ENCODE measurements around the gene AGO3.
"Not testable (repeated sequence)": the region's sequence is repeated elsewhere in the genome, so short reads cannot be mapped to it uniquely, and the experiment has no call there.

Gene AGO3

DNA sequence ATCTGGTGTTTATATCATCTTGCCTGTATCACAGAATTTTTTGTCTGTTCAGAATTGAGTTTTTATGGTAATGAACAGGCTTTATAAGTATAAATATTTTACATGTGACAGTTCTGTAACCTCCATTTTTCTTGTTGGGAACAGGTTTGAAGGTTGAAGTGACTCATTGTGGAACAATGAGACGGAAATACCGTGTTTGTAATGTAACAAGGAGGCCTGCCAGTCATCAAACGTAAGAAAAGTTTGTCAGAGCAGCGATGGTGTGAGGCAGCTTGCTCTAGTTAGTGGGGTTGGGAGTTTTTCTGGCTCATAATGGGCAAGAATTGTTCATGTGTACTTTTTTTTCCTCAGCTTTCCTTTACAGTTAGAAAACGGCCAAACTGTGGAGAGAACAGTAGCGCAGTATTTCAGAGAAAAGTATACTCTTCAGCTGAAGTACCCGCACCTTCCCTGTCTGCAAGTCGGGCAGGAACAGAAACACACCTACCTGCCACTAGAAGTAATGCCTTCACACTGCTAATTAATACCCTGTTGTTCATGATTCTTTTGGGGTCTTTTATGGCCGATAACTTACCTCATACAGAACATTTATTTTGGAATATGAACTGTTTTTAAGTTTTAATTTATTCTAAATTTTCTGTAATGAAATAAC lies 77.8 kb downstream of the AGO3 start:
- no peak for DNase-seq (ENCODE audit: low spot score)

DNA sequence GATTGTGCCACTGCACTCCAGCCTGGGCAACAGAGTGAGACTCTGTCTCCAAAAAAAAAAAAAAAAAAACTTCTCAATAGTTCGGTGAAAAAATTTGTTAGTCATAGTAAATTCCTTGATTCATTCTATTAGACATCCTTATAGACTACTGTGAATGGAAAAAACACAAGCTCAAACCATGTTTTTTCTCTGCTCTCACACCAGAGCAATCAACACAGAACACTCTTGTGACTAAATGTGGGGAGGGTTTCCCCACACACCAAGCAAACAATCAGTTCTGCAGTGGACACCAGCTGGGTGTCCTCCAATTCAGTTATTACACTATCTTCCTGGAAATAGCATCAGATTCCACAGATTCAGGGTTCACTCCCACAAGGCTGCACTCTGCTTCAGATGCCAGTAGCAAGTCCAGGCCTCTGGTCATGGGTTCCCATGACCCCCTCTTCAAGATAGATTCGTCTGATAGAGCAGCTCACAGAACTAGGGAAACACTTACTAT lies 83.9 kb downstream of the AGO3 start:
- DNase-seq (ENCODE audit: low spot score): no peak

- no peak for DNase-seq (ENCODE audit: low spot score)
Measured at GRCh38 chr1:36016686-36017085, 85.8 kb downstream of the AGO3 start.

DNA sequence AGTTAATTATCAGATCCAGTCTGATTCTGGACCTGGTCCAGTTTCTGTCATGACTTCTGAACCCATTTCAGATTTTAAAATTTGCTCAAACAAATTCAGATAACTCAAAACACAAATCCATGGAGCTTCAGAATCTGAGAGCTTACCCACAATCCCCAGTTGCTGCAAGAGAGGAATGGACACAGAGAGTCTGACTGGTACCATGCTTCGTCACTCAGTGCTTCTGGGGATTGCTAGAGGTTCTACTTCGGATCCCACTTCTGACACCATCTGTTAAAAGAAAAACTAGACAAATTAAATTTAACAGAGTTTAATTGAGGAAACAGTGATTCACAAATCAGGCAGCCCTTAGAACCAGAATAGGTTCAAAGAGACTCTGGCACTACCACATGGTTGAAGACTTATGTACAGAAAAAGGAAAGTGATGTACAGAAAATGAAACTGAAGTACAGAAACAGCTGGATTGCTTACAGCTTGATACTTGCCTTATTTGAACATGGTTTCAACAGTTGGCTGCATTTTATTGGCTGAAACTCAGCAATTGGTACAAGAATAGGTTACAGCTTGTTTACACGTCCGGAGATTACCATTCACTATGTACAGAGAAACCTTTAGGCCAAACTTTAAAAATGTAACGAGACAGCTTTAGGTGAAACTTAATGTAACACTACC lies 92.3 kb downstream of the AGO3 start:
- no peak for DNase-seq (ENCODE audit: low spot score)

GRCh38 chr1:36024024-36024423 lies 93.1 kb downstream of the AGO3 start:
- DNase-seq (ENCODE audit: low spot score): not testable (repeated sequence)

DNA sequence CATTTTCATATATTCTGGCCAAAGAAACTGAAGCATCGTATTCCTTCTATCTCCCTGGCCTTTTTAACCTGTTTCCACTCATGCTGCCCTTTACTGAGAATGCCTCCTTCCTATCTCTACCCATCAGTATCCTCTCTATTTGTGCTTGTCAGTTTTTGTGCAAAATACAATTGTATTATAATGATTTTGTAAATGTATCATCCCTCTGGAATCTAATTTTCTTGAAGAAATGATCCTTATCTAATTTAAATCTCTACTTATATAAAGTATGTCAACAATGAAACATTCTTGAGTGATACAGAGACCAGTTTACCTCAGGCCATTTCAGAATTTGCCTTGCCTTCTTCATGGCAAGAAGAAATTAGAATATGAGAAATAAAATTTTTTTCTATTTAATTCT lies 93.9 kb downstream of the AGO3 start:
- no peak for DNase-seq (ENCODE audit: low spot score)

DNA sequence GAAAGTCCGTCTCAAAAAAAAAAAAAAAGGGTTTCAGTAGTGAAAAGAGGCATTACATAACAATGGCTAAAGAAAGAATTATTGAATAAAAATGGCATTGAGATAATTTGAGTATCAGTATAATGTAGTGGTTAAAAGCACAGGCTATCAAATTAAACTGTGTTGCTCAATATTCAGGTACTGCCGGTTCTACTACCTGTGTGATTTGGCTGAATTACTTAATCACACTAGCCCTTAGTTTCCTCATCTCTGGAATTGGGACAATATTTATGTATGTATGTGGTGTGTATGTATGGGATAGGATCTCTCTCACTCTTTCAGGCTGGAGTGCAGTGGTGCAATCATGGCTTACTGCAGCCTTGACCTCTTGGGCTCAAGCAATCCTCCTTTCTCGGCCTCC lies 96.9 kb downstream of the AGO3 start:
- no peak for DNase-seq (ENCODE audit: low spot score)

- DNase-seq (ENCODE audit: low spot score): no peak
Measured at GRCh38 chr1:36031441-36031840, 100.5 kb downstream of the AGO3 start.

DNA sequence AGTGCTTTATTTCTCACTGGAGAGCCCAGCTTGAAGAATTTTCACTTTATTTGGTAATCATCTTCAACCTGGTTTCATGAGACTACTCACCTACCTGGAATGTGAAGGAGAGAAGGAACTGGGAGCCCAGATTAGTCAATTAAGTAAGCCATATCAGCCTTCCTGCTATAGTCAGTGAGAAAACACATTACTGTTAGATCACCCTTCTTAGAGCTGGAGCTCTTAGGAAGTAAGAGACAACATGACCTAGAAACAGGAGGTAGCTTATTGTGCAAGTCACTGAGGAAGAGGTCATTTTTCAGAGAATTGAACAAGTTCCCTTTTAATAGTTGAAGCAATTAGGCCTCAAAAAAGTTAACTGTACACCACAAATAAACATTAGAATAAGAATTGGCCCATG lies 103.8 kb downstream of the AGO3 start:
- DNase-seq (ENCODE audit: low spot score): no peak

DNA sequence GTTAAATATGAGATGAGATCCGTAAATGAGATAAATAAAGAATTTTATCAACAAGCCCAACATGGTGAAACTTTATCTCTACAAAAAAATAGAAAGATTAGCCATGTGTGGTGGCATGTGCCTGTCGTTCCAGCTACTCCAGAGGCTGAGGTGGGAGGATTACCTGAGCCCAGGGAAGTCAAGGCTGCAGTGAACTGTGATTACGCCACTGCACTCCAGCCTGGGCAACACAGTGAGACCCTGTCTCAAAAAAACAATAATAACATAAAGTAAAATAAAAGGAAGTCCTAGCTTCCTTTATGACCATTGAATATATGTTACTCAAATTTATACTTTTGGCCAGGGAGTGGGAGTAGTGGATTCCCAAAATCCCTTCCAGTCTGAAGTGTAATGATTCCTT lies 104.2 kb downstream of the AGO3 start:
- DNase-seq (ENCODE audit: low spot score): no peak

DNA sequence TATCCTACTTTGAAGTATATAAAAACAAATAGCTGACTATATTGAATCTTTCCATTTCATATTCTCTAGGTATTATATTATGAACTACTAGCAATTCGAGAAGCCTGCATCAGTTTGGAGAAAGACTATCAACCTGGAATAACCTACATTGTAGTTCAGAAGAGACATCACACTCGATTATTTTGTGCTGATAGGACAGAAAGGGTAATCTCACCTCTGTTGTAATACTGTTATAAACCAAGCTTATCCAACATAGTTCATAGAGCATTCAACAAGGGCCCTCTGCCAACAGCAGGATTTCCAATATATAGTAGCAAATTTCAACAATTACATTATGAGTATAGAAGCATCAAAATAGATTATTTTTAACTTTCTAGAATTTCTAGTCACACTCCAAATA lies 109.3 kb downstream of the AGO3 start:
- no peak for DNase-seq (ENCODE audit: low spot score)

DNA sequence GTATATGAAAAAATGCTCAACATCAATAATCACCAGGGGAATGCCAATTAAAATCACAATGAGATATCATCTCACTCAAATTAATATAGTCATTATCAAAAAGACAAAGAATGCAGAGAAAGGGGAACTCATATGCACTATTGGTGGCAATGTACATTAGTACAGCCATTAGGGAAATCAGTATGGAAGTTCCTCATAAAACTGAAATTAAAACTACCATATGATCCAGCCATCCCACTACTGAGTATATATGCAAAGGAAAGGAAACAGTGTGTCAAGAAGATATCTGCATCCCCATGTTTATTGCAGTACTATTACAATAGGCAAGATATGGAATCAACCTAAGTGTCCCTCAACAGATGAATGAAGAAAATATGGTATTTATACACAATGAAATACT lies 120.9 kb downstream of the AGO3 start:
- DNase-seq (ENCODE audit: low spot score): no peak

DNA sequence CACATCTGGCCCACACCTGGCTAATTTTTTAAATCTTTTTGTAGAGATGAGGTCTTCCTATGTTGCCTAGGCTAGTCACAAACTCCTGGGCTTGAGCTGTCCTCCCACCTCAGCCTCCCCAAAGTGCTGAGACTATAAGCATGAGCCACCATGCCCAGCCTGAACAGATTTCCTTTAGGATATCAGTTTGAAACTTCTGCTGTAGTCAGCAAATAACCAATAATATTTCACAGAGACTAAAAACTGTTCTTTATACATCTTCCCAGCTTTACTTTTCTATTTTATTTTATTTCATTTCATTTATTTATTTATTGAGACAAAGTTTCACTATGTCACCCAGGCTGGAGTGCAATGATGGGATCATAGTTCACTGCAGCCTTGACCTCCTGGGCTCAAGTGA lies 123.1 kb downstream of the AGO3 start:
- no peak for DNase-seq (ENCODE audit: low spot score)

GRCh38 chr1:36055706-36056105 lies 124.8 kb downstream of the AGO3 start:
- no peak for DNase-seq (ENCODE audit: low spot score)

GRCh38 chr1:36062315-36062714 lies 131.4 kb downstream of the AGO3 start:
- DNase-seq (ENCODE audit: low spot score): no peak

DNA sequence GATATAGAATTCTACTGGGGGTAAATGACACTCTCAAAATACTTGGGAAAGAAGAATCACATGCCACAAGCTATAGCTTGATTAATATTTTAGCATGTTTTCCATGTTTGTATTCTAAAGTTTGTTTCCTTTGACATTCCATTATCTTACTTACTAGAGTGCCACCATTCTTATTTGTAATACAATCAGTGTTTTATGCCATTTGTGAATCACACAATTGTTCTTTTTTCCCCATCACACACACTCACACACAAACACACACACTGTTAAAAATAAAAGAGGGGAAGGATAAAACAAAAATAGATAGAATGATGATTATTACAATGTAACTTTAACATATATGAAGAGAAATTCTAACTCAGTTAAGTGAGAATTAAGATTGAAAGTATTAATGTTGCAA lies 137.0 kb downstream of the AGO3 start:
- DNase-seq (ENCODE audit: low spot score): no peak

DNA sequence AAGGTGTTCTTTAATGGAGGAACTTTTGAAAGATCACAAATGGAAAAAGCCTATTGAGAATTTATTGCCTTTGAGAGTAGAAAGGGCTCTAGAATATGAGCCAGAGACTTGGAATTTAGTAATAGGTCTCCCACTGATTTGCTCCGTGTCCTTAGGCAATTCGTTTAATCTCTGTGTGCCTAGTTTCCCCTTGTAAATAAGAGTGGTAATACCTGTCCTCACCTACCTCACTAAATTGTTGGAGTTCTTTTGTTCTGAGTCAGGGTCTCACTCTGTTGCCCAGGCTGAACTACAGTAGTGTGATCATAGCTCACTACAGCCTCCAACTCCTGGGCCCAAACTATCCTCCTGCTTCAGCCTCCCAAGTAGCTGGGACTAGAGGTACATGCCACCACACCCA lies 138.0 kb downstream of the AGO3 start:
- no peak for DNase-seq (ENCODE audit: low spot score)

DNA sequence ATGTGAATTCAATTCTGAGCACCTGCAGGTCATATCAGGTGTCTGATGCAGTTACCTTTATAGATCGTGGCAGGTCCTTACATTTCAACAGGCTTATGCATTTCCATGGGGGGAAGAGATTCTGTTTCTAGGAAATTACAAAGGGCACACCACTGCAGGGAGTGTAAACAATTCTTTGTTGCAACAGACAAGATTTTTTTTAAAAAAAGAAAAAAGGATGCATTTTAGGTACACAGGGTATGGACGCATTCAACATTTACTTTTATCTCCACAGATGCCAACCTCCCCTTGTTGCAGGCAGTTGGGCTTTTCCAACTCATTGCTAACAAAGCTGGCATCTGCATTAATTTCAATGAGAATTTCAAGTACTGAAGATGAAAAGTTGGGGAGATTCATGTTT lies 139.4 kb downstream of the AGO3 start:
- no peak for DNase-seq (ENCODE audit: low spot score)

GRCh38 chr1:36076979-36077573 lies 146.2 kb downstream of the AGO3 start:
- no peak for DNase-seq (ENCODE audit: low spot score)

GRCh38 chr1:36080236-36080635 lies 149.3 kb downstream of the AGO3 start:
- DNase-seq (ENCODE audit: low spot score): no peak

GRCh38 chr1:36080801-36081200 lies 149.9 kb downstream of the AGO3 start:
- no peak for DNase-seq (ENCODE audit: low spot score)

DNA sequence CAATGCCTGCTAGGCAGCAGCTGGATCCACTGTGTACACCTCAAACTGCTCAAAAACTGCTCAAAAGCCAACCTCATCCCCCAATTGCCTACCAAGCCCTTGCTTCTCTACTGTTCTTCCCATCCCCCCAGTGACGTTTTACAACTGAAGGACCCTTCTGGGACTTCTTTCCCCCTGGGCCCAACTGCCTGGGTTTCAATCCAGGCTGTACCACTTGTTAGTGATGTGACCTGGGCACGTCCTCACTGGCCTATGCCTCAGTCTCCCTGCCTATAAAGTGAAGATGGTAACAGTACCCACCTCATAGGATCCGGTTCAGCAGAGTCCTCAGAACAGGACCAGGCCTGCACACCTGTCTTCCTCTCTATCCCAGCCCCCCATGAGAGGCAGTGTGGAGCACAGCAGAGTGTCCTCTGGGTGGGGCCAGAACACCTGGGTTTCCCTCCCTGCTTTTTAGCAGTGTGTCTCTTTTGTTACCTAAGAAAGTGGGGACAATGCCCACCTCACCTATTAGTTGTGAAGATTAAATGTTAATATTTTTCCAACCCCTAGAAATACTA lies 151.1 kb downstream of the AGO3 start:
- no peak for DNase-seq (ENCODE audit: low spot score)

- DNase-seq (ENCODE audit: low spot score): no peak
Measured at GRCh38 chr1:36083219-36083618, 152.3 kb downstream of the AGO3 start.

All from germinal center (tissue), 1 donor.